CD4-positive, alpha-beta T cell treated with Interleukin-2 at 100 ng/mL for 4 hours (primary cell): Measurements from ENCODE around the gene DEDD.

Experiments used
- DNase-seq: peaks from one replicate; pipeline ENCODE4 v3.0.0-alpha.2; 2020; ENCODE audit warnings: low spot score

Gene DEDD

DNA sequence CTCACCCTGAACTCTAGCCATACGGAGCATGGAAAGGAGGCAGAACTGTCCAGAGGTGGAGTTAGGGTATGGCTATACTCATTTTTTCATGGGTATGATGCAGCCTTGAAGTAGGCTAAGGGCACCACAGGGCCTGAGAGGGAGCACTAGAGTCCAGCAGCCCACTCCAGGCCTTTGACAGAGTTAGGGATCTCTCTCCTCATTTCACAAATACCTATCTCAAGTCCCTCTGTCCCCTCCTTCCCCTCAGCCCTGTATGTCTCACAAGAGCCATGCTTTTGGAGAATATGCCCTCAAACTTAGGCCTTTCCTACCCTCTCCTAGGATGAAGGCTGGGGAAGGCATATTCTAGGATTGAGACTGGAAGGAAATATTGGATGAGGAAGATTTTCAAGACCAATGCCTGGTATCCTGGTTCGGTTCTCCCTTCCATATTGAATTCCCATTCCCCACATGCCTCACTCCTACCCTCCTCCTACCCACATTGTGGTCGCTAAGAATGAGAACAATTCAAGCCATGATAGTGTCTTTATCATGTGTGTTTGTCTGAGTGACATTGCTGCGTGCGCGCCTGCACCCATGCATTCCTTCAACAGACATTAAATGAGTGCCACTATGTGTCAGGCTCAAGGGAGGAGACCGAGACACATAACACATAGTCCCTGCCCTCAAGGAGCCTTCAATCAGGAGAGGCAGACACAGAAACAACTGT, 40.5 kb downstream of the DEDD start:
- DNase-seq, result no peak

- no peak for DNase-seq
These were observed 41.4 kb downstream of the DEDD start for GRCh38 chr1:161091093-161091492.

DNA sequence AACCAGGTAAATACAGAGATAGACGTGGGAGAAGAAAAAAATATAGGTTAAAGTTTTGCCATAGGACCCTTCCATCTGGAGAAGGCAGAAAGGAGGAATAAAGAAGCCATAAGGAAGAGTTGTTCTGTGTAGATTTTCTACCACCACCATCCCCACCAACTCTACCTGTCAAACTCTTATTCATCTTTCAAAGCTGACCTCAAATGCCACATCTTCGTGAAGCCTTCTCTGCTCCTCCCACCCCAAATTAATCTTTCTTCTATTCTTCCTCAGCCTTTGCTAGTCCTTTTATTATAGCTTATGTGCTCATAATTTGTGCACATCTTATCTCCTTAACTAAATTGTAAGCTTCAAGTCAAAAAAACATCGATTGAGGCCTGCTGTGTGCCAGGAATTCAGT, 41.9 kb downstream of the DEDD start:
- DNase-seq, result no peak

DNA sequence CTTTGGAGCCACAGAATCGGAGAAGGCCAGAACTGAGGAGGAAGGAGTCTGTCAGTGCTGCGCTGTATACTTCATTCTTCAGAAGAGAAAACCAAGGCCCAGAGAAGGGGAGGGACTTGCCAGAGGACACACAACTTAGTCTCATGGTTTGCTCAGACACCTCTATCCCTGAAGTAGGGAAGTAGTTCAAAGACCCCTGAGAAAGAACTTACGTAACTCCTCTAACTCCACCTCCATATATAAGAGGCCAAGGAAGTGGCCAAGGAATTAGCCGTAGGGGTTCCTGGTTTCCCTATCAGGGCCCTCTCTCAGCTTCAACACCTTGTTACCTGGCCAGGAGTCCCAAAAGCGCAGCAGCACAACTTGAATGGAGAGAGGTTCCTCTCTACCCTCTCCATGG, 42.5 kb downstream of the DEDD start:
- DNase-seq, result no peak

- DNase-seq, result no peak
These were observed 43.1 kb downstream of the DEDD start, which contains the start of gene NECTIN4 for GRCh38 chr1:161089251-161089924. TSS of gene NECTIN4 (minus strand) at chr1:161089558. CDS start at chr1:161089296, 262 bp downstream.

DNA sequence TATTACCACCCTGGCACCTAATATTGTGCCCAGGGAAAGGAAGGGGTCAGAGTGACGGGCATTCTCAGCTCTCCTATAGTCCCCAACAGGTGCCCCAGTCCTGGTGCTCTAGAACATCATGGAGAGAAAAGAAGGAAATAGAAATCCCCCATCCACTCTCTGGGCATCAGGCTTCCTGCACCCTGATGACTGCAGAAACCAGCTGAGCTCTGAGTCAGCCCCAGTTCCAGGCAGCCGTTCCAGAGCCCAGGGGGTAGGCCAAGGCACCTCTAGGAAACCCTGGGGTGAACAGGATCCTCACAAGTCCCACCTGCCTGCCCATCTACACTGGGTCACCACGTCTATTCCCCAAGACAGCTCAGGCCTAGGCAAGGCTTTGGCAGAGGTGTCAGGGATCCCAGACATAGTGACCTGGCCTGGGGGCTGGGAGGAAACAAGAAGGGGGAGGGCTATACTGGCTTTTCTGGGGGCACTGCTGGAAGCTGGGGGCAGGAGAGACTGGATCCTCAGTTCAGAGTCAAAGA, 43.8 kb downstream of the DEDD start:
- DNase-seq, result no peak

- DNase-seq, result no peak
These were observed 46.0 kb downstream of the DEDD start for GRCh38 chr1:161086457-161086856.

DNA sequence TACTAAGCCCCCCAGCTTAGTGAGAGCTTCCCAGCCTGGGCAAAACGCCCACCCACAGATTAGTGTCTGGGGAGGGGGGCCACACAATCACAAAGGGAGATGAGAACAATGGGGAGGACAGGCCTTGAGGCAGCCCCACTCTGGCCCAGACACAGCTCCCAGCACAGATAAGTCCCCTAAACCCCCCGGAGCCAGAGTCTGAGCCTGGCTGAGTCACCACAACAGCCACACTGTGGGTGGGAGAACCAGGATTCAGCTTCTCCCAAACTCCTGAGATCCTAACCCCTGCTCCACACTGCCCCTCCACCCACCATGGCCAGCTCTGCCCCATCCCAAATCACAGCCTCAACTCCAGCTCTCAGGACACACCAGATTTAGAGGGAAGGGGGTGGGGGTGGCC, 47.3 kb downstream of the DEDD start:
- no peak for DNase-seq

GRCh38 chr1:161084597-161084988, 47.9 kb downstream of the DEDD start:
- no peak for DNase-seq

GRCh38 chr1:161083748-161084596, 48.5 kb downstream of the DEDD start:
- no peak for DNase-seq

GRCh38 chr1:161082996-161083747, 49.3 kb downstream of the DEDD start:
- peak; percentile 17 for DNase-seq

DNA sequence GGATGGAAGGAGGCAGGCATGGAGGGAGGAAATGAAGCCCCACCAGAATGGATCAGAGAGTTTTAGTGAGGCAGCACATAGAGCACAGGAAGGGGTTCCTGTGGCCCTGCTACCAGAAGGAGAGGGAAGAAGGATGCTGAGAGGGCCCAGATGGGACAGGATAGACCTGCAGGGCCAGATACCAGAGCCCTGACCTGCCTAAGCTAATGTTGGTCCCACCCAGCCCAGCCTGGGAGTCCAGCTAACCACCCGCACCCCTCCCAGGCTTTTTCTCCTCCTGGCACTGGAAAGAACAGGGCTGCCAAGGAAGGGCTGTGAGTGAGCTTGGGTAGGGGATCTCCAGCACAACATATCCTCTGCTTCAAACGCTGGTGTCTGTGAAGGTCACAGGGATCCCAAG, 50.0 kb downstream of the DEDD start:
- DNase-seq, result no peak

GRCh38 chr1:161081519-161081918, 50.9 kb downstream of the DEDD start:
- no peak for DNase-seq

- no peak for DNase-seq
These were observed 51.7 kb downstream of the DEDD start for GRCh38 chr1:161080441-161081405.

GRCh38 chr1:161079436-161080110, 52.9 kb downstream of the DEDD start:
- no peak for DNase-seq

- DNase-seq, result no peak
These were observed 55.0 kb downstream of the DEDD start for GRCh38 chr1:161077426-161077825.

DNA sequence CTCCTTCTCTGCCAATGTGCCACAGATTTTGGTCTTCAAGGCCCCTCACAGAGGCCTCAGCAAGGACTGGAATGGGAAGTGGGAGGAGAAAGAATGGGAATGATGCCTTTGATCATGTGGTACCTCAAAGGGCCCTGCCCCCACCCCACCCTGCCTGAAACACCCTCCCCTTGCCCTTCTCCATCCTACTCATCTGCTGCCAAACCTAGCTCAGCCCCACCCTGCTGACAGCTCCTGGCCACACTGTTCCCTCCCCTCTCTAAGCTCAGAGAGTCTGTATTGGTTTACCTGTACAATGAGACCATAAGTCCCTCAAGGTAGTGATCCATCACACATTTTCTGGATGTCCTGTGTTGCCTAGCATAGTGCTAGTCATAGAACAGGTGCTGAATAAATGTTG, 56.1 kb downstream of the DEDD start:
- no peak for DNase-seq

- DNase-seq, result no peak
These were observed 57.6 kb downstream of the DEDD start for GRCh38 chr1:161074676-161075368.

- no peak for DNase-seq
These were observed 58.9 kb downstream of the DEDD start for GRCh38 chr1:161073474-161074121.
